IMR-90 (cell line): ENCODE measurements around the gene MAP7. TPM values are rescaled to one million over a fixed set of nuclear protein-coding genes. Genes with fewer than 3 reads are reported as not detected.

Experiments
- ATAC-seq: fragments of 200-7000 bp; cut with Tn5 transposase; 2 replicates; pipeline ENCODE4 v1.9.1; 2020; ENCODE audit warnings: low read depth, mild to moderate bottlenecking, moderate library complexity
- BruUV-seq: library from RNA; stranded (reverse); fragments of 400-500 nt; replicated peaks from 2 replicates; lab custom pipeline; 2021; lab: Mats Ljungman, UMichigan
- CTCF ChIA-PET: fragments of 300-600 bp; formaldehyde crosslinking; extraction: SDS; loops from one replicate; lab custom pipeline; 2021; ENCODE audit warnings: antibody characterized with exemption; lab: Yijun Ruan, JAX
- POLR2A ChIA-PET: fragments of 300-600 bp; sonication (Branson Sonifier 250); formaldehyde crosslinking; loops from one replicate; lab custom pipeline; 2022; ENCODE audit warnings: antibody characterized with exemption; ENCODE audit not compliant: unreplicated experiment; lab: Charles Lee
- DNase-seq: peaks from one replicate; pipeline ENCODE4 v3.0.0; 2013
- H2AFZ ChIP-seq: replicated peaks from 2 replicates; pipeline ENCODE3; 2013; ENCODE audit warnings: low read length, mild to moderate bottlenecking; ENCODE audit not compliant: poor library complexity
- H2AK5ac ChIP-seq: 2 replicates; pipeline ENCODE4 v1.6.1; 2013; ENCODE audit warnings: low read depth, low read length, inconsistent platforms
- H2AK9ac ChIP-seq: replicated peaks from 2 replicates; pipeline ENCODE3; 2013; ENCODE audit warnings: mild to moderate bottlenecking, low read depth, low read length, moderate library complexity; ENCODE audit not compliant: poor library complexity
- H2BK120ac ChIP-seq: 2 replicates; pipeline ENCODE4 v1.6.1; 2013; ENCODE audit warnings: low read depth, low read length, inconsistent platforms
- H2BK15ac ChIP-seq: 3 replicates; pipeline ENCODE4 v1.6.1; 2013; ENCODE audit warnings: low read depth, low read length, inconsistent platforms
- H2BK20ac ChIP-seq: 2 replicates; pipeline ENCODE4 v1.6.1; 2013; ENCODE audit warnings: low read depth, mild to moderate bottlenecking, inconsistent platforms, low read length, moderate library complexity
- H2BK5ac ChIP-seq: 2 replicates; pipeline ENCODE4 v1.6.1; 2013; ENCODE audit warnings: mild to moderate bottlenecking, low read depth, low read length, inconsistent platforms; ENCODE audit not compliant: poor library complexity, severe bottlenecking
- H3K14ac ChIP-seq: replicated peaks from 2 replicates; pipeline ENCODE4 v1.6.1; 2013; ENCODE audit warnings: low read depth, low read length, inconsistent platforms
- H3K18ac ChIP-seq: 2 replicates; pipeline ENCODE4 v1.6.1; 2013; ENCODE audit warnings: low read depth, low read length, control low read depth
- H3K23ac ChIP-seq: 2 replicates; pipeline ENCODE4 v1.6.1; 2013; ENCODE audit warnings: low read depth, low read length, inconsistent platforms
- H3K27ac ChIP-seq: 2 replicates; pipeline ENCODE4 v1.5.1; 2013; ENCODE audit warnings: mild to moderate bottlenecking, control low read depth, low read length; ENCODE audit not compliant: insufficient read depth
- H3K27me3 ChIP-seq: 2 replicates; pipeline ENCODE4 v1.6.1; 2013; ENCODE audit warnings: low read length; ENCODE audit not compliant: control insufficient read depth, insufficient read depth
- H3K36me3 ChIP-seq: 2 replicates; pipeline ENCODE4 v1.6.1; 2013; ENCODE audit warnings: low read length, mixed read lengths; ENCODE audit not compliant: control insufficient read depth, insufficient read depth
- H3K4ac ChIP-seq: 2 replicates; pipeline ENCODE4 v1.6.1; 2013; ENCODE audit warnings: low read depth, low read length, inconsistent platforms
- H3K4me1 ChIP-seq: 2 replicates; pipeline ENCODE4 v1.6.1; 2013; ENCODE audit warnings: low read length, mixed read lengths; ENCODE audit not compliant: control insufficient read depth, insufficient read depth
- H3K4me2 ChIP-seq: 2 replicates; pipeline ENCODE4 v1.6.1; 2013; ENCODE audit warnings: low read depth, mild to moderate bottlenecking, control low read depth, low read length, moderate library complexity
- H3K4me3 ChIP-seq: 2 replicates; pipeline ENCODE4 v1.5.1; 2013; ENCODE audit warnings: low read depth, mild to moderate bottlenecking, control low read depth, low read length, moderate library complexity; ENCODE audit not compliant: insufficient read depth
- H3K56ac ChIP-seq: 2 replicates; pipeline ENCODE4 v1.6.1; 2013; ENCODE audit warnings: low read length, inconsistent platforms; ENCODE audit not compliant: insufficient read depth; ENCODE audit errors: extremely low read depth
- H3K79me1 ChIP-seq, 2 experiments: 2 replicates each; pipeline ENCODE4 v1.6.1; 2013; ENCODE audit warnings: low read length in 2 of 2, inconsistent platforms in 1 of 2, low read depth in 1 of 2
- H3K9ac ChIP-seq: 2 replicates; pipeline ENCODE4 v1.6.1; 2013; ENCODE audit warnings: low read depth, low read length, control low read depth
- H3K9me1 ChIP-seq: 2 replicates; pipeline ENCODE4 v1.6.1; 2013; ENCODE audit warnings: low read length, inconsistent platforms; ENCODE audit not compliant: insufficient read depth
- H3K9me3 ChIP-seq: 2 replicates; pipeline ENCODE4 v1.6.1; 2013; ENCODE audit warnings: low read length; ENCODE audit not compliant: control insufficient read depth, insufficient read depth
- H4K20me1 ChIP-seq: 2 replicates; pipeline ENCODE4 v1.6.1; 2013; ENCODE audit warnings: low read length, inconsistent platforms; ENCODE audit not compliant: insufficient read depth
- H4K5ac ChIP-seq: 2 replicates; pipeline ENCODE4 v1.6.1; 2013; ENCODE audit warnings: mild to moderate bottlenecking, low read depth, low read length, control low read depth
- H4K8ac ChIP-seq, 2 experiments: 2 replicates each; pipeline ENCODE4 v1.6.1; 2013; ENCODE audit warnings: low read depth in 2 of 2, low read length in 2 of 2, control low read depth in 1 of 2, inconsistent platforms in 1 of 2
- H4K91ac ChIP-seq: 2 replicates; pipeline ENCODE4 v1.6.1; 2013; ENCODE audit warnings: low read depth, low read length, inconsistent platforms; ENCODE audit not compliant: insufficient read depth
- RAD21 ChIP-seq: IDR thresholded peaks from 2 replicates; pipeline ENCODE4 v1.6.1; 2012; ENCODE audit warnings: low read length, improper control_type of control experiment
- SMC3 ChIP-seq: fragments of 150-350 bp; IDR thresholded peaks from 2 replicates; pipeline ENCODE4 v1.6.1; 2016; ENCODE audit warnings: low read depth, mild to moderate bottlenecking, antibody characterized with exemption, low read length, moderate library complexity
- WGBS, 2 experiments: methylation state at CpG; one replicate each; pipeline versions ENCODE4 v1.1.5 to v1.1.7; 2013; ENCODE audit warnings: missing lambda C conversion rate in 2 of 2; ENCODE audit not compliant: insufficient read length in 1 of 2; ENCODE audit errors: extremely low coverage in 2 of 2; 5-methylcytosine and 5-hydroxymethylcytosine counted together
- dilution Hi-C: fragments of 300-500 bp; cut with HindIII; formaldehyde crosslinking; loops from one replicate; pipeline ENCODE4 v1.14.3; 2018; ENCODE audit warnings: low sequenced_read_pairs; ENCODE audit not compliant: unreplicated experiment
- in situ Hi-C: fragments of 300-500 bp; cut with MboI; formaldehyde crosslinking; loops from 3 replicates; pipeline ENCODE4 v1.14.3; 2019; ENCODE audit warnings: low sequenced_read_pairs, inconsistent platforms, mixed read lengths
- intact Hi-C: fragments of 100-400 bp; cut with micrococcal nuclease; formaldehyde crosslinking; loops from 2 replicates; pipeline ENCODE4 v1.10.0; 2022
- polyA plus RNA-seq, 3 experiments: library from polyadenylated mRNA; depleted of rRNA; stranded (reverse); fragments of >200 nt; gene quantifications; 2 replicates each; pipeline ENCODE4 v1.2.3, GENCODE V29; 2012; ENCODE audit warnings: low replicate concordance in 1 of 3
- total RNA-seq: library from RNA; depleted of rRNA; stranded (reverse); fragments of >200 nt; gene quantifications from 2 replicates; pipeline ENCODE4 v1.2.3, GENCODE V29; 2012
- TF ChIP-seq, protein P1 (sequence below): conservative IDR thresholded peaks from 2 replicates; pipeline ENCODE4 v1.5.1; 2012; ENCODE audit warnings: mild to moderate bottlenecking, low read depth, low read length, improper control_type of control experiment
- TF ChIP-seq, protein P2 (sequence below): fragments of 150-350 bp; IDR thresholded peaks from 2 replicates; pipeline ENCODE4 v1.6.1; 2016; ENCODE audit warnings: low read depth, mild to moderate bottlenecking, low read length, moderate library complexity, borderline replicate concordance

The MAP7 gene
- total and polyA plus RNA-seq, 2 of the 4 experiments (the other 2 are of a cell fraction): 0.19 to 0.36 TPM

DNA sequence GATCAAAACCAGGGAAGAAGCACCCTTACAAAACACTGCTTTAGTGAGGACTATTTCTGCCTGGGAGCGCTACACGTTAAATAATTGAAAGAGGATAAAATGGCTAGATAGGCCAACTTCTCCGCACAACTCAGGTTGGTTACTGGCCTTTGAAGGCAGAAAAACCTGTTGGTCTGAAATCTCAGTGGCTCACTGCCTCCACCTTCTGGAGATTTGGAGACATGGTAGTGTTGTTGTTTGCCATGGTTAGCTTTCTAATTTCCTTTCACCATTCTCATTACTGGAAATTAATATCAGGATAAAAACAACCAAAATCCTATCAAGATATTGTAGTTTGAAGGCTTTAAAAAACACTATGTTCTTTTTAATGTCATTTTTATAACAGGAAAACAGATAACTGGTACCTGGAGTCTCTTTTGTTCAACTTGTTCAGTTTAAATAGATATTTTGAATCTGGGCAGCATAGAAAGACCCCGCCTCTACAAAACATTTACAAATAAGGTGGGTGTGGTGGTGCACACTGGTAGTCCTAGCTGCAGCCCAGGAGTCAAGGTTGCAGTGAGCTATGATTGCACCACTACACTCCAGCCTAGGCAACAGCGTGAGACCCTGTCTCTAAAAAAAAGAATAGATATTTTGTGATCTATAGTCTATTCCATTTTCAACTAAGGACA is 233.1 kb downstream of the MAP7 start:
- Histone ChIP-seq H3K9me1 (no peaks in the 10 kb centered on the region), H3K9me3 (no peaks in the 10 kb centered on the region), H3K79me1 (no peaks in the 10 kb centered on the region), H3K27me3 (peaks cover 7% of the 10 kb centered on the region), H2BK20ac (no peak overlapping the region), H2AK5ac (no peak overlapping the region), H2AK9ac (no peak overlapping the region), H3K18ac (no peak overlapping the region), H3K36me3 (no peaks in the 10 kb centered on the region), H2BK120ac (no peak overlapping the region), H3K4me3 (no peak overlapping the region), H3K27ac (no peak overlapping the region), H2BK5ac (no peak overlapping the region), H4K8ac (no peak overlapping the region), H4K5ac (no peak overlapping the region), H3K4me1 (no peaks in the 10 kb centered on the region), H3K23ac (no peak overlapping the region), H2BK15ac (no peak overlapping the region), H2AFZ (no peak overlapping the region), H3K56ac (no peak overlapping the region), H3K9ac (no peak overlapping the region), H3K4me2 (no peak overlapping the region), H3K4ac (no peak overlapping the region), H4K91ac (no peak overlapping the region), H3K14ac (no peak overlapping the region), H4K20me1 (no peaks in the 10 kb centered on the region)
- WGBS, 2 experiments: no CpG with 5 or more reads among the region's 5 CpGs
- intact Hi-C loops (loop anchor here (1.0 to 2.0 kb wide), 3 partner anchors 781 to 866 kb away; no protein-coding TSS in a partner anchor), in situ Hi-C loops (no loop called here), dilution Hi-C loops (no loop called here)
- peak; percentile 87 for TF ChIP-seq SMC3
- TF ChIP-seq, protein P1, sequence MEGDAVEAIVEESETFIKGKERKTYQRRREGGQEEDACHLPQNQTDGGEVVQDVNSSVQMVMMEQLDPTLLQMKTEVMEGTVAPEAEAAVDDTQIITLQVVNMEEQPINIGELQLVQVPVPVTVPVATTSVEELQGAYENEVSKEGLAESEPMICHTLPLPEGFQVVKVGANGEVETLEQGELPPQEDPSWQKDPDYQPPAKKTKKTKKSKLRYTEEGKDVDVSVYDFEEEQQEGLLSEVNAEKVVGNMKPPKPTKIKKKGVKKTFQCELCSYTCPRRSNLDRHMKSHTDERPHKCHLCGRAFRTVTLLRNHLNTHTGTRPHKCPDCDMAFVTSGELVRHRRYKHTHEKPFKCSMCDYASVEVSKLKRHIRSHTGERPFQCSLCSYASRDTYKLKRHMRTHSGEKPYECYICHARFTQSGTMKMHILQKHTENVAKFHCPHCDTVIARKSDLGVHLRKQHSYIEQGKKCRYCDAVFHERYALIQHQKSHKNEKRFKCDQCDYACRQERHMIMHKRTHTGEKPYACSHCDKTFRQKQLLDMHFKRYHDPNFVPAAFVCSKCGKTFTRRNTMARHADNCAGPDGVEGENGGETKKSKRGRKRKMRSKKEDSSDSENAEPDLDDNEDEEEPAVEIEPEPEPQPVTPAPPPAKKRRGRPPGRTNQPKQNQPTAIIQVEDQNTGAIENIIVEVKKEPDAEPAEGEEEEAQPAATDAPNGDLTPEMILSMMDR: peak; percentile 81
- TF ChIP-seq, protein P2, sequence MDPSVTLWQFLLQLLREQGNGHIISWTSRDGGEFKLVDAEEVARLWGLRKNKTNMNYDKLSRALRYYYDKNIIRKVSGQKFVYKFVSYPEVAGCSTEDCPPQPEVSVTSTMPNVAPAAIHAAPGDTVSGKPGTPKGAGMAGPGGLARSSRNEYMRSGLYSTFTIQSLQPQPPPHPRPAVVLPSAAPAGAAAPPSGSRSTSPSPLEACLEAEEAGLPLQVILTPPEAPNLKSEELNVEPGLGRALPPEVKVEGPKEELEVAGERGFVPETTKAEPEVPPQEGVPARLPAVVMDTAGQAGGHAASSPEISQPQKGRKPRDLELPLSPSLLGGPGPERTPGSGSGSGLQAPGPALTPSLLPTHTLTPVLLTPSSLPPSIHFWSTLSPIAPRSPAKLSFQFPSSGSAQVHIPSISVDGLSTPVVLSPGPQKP: no peak
- peak; percentile 82 for TF ChIP-seq RAD21
- peak; percentile 69 for DNase-seq
- ChIA-PET CTCF (interaction anchor here (0.5 to 1.3 kb wide), 5 partner anchors 9 to 90 kb away, joined by 3 read pairs; no protein-coding TSS in a partner anchor), POLR2A (no interaction called here)
- no TSS peak for BruUV-seq
- peak; percentile 96 for ATAC-seq
